Effector memory CD4-positive, alpha-beta T cell (primary cell): Measurements from ENCODE around the gene TSPAN5.
"Not testable (repeated sequence)": the region's sequence is repeated elsewhere in the genome, so short reads cannot be mapped to it uniquely, and the experiment has no call there.

Experiments used
- DNase-seq, 3 donors: peaks; one replicate each; pipeline ENCODE4 v3.0.0-alpha.2; 2020
- H3K27ac ChIP-seq: 2 replicates; pipeline ENCODE4 v1.7.0; 2013; ENCODE audit warnings: mild to moderate bottlenecking, low read length, moderate library complexity; ENCODE audit not compliant: insufficient read depth, poor library complexity, severe bottlenecking
- H3K27me3 ChIP-seq: replicated peaks from 2 replicates; pipeline ENCODE4 v1.7.0; 2013; ENCODE audit warnings: mild to moderate bottlenecking, low read length; ENCODE audit not compliant: insufficient read depth, control insufficient read depth, poor library complexity, severe bottlenecking
- H3K36me3 ChIP-seq: 2 replicates; pipeline ENCODE4 v1.7.0; 2013; ENCODE audit warnings: mild to moderate bottlenecking, low read length, moderate library complexity; ENCODE audit not compliant: control insufficient read depth, insufficient read depth
- H3K4me1 ChIP-seq: 2 replicates; pipeline ENCODE4 v1.7.0; 2013; ENCODE audit warnings: low read length, mild to moderate bottlenecking; ENCODE audit not compliant: control insufficient read depth, insufficient read depth, poor library complexity, severe bottlenecking
- H3K4me3 ChIP-seq: 2 replicates; pipeline ENCODE4 v1.7.0; 2013; ENCODE audit warnings: low read length, low read depth, mild to moderate bottlenecking; ENCODE audit not compliant: insufficient read depth, poor library complexity, severe bottlenecking
- H3K9me3 ChIP-seq: 2 replicates; pipeline ENCODE4 v1.7.0; 2013; ENCODE audit warnings: mild to moderate bottlenecking, low read length, moderate library complexity; ENCODE audit not compliant: control insufficient read depth

TSPAN5 gene

DNA sequence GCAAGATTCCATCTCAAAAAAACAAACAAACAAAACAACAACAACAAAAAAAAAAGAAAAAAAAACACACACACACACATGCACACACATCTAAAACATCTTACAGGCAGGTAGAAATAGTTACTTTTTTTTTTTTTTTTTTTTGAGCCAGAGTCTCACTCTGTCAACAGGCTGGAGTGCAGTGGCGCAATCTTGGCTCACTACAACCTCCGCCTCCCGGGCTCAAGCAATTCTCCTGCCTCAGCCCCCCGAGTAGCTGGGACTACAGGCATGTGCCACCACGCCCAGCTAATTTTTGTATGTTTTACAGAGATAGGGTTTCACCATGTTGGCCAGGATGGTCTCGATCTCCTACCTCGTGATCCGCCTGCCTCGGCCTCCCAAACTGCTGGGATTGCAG lies 201.0 kb downstream of the TSPAN5 start:
- H3K36me3 ChIP-seq, H3K4me1 ChIP-seq, H3K4me3 ChIP-seq, H3K9me3 ChIP-seq, DNase-seq, H3K27me3 ChIP-seq, H3K27ac ChIP-seq: not testable (repeated sequence)

GRCh38 chr4:98452091-98452490 lies 206.3 kb downstream of the TSPAN5 start:
- no peak for DNase-seq
- Histone ChIP-seq H3K4me3 (no peak overlapping the region), H3K27me3 (no peaks in the 10 kb centered on the region), H3K27ac (no peak overlapping the region), H3K36me3 (no peaks in the 10 kb centered on the region), H3K9me3 (no peaks in the 10 kb centered on the region), H3K4me1 (peaks cover 18% of the 10 kb centered on the region)

DNA sequence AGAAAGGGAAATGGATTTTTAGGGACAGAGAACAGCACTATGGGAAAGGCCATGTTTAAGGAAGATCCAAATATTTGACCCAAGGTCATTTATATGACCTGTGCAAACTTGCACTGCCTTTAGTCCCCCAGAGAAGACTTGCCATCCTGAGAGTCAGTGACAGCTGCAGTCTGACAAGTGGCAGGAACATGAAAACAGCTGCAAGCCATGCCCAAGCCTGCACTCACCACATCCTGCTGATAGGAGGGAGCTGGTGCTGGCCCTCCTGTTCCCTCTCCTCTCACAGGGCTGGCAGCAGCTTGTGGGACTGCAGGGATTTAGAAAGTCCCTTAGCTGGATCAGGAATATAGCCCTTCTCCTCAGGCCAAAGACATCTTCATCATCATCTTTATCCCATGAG lies 209.5 kb downstream of the TSPAN5 start:
- Histone ChIP-seq H3K4me3 (no peak overlapping the region), H3K27ac (no peak overlapping the region)
- no peak for DNase-seq

DNA sequence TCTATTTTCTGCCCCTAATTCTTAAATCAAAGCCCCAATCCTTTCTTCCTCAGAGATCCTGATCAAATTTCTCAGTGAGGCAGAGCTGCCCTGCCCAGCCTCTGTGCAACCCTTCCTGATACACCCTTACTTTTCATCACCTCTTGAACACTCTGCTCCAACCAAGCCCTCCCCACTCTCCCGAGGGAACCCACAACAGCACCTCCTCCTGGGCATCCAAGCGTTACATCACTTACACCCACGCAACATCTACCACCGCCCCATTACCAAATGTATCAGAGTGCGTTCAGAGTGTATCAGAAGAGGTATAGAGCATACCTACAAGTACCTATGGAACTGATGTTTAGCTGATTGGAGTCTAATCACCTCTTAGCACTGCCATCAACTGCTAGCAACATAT lies 210.8 kb downstream of the TSPAN5 start:
- no peak for DNase-seq
- no peak overlapping the region for H3K27ac ChIP-seq
- H3K27me3 ChIP-seq = no peaks in the 10 kb centered on the region
- no peaks in the 10 kb centered on the region for H3K9me3 ChIP-seq
- H3K4me3 ChIP-seq = no peak overlapping the region
- peaks cover 12% of the 10 kb centered on the region for H3K36me3 ChIP-seq
- peaks cover 30% of the 10 kb centered on the region for H3K4me1 ChIP-seq

More for the DNA sequence above, 209.5 kb downstream of the TSPAN5 start:
- H3K4me1 ChIP-seq = peaks cover 30% of the 10 kb centered on the region
- no peaks in the 10 kb centered on the region for H3K27me3 ChIP-seq
- no peaks in the 10 kb centered on the region for H3K36me3 ChIP-seq
- H3K9me3 ChIP-seq = no peaks in the 10 kb centered on the region

GRCh38 chr4:98446499-98447375 lies 211.7 kb downstream of the TSPAN5 start:
- no peak overlapping the region for H3K4me3 ChIP-seq
- H3K36me3 ChIP-seq = peaks cover 21% of the 10 kb centered on the region
- H3K4me1 ChIP-seq = peaks cover 30% of the 10 kb centered on the region
- H3K27ac ChIP-seq = peak overlapping the region; percentile 19
- H3K9me3 ChIP-seq = no peaks in the 10 kb centered on the region
- DNase-seq = peak; percentile 35 to 49 (median 48)
- H3K27me3 ChIP-seq = no peaks in the 10 kb centered on the region

DNA sequence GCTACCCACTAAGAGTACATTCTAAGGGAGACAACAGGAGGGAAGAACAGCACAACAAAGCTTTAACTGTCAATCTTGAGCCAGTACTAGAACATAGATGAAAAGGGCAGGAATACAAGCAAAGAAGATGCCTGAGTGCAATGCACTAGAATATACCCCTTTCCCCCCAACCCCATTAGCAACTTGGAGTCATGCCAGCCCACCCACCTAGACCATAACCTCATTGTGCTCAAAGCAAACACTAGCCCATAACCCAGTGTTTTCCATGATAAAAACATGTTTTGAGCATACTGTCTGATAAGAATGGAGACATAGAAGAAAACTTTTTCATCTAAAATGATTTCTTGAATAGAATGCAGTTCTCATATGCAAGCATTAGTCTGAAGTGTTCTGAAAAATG lies 214.0 kb downstream of the TSPAN5 start:
- Histone ChIP-seq H3K4me1 (peaks cover 30% of the 10 kb centered on the region), H3K9me3 (no peaks in the 10 kb centered on the region), H3K27ac (no peak overlapping the region), H3K36me3 (peaks cover 26% of the 10 kb centered on the region), H3K27me3 (no peaks in the 10 kb centered on the region), H3K4me3 (no peak overlapping the region)
- DNase-seq = no peak

- Histone ChIP-seq H3K36me3 (peaks cover 20% of the 10 kb centered on the region), H3K27me3 (no peaks in the 10 kb centered on the region), H3K9me3 (no peaks in the 10 kb centered on the region), H3K4me3 (no peak overlapping the region), H3K4me1 (no peaks in the 10 kb centered on the region), H3K27ac (no peak overlapping the region)
- no peak for DNase-seq
These were observed 223.6 kb downstream of the TSPAN5 start for GRCh38 chr4:98434816-98435215.

DNA sequence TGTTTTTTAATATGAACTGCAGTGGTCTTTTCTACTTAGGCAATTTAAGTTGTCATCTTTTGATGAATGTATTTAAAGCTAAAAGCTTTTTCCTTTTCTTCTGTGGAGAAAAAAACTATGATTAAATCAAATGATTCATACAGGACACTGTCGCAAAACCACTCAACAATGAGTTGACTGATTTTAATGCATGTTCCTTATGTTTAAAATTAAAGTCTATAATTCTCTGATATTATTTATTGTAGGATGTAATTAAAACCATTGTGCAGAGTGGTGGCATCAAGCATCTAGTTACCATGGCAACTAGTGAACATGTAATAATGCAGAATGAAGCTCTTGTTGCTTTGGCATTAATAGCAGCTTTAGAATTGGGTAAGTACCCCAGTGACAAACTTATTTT lies 224.7 kb downstream of the TSPAN5 start:
- peaks cover 17% of the 10 kb centered on the region for H3K36me3 ChIP-seq
- H3K9me3 ChIP-seq = no peaks in the 10 kb centered on the region
- H3K4me1 ChIP-seq = no peaks in the 10 kb centered on the region
- DNase-seq = no peak
- no peak overlapping the region for H3K4me3 ChIP-seq
- H3K27ac ChIP-seq = no peak overlapping the region
- no peaks in the 10 kb centered on the region for H3K27me3 ChIP-seq

- no peak overlapping the region for H3K4me3 ChIP-seq
- no peaks in the 10 kb centered on the region for H3K27me3 ChIP-seq
- no peaks in the 10 kb centered on the region for H3K9me3 ChIP-seq
- DNase-seq = no peak
- no peak overlapping the region for H3K27ac ChIP-seq
- peaks cover 7% of the 10 kb centered on the region for H3K36me3 ChIP-seq
- no peaks in the 10 kb centered on the region for H3K4me1 ChIP-seq
These were observed 227.6 kb downstream of the TSPAN5 start for GRCh38 chr4:98430708-98431403.

DNA sequence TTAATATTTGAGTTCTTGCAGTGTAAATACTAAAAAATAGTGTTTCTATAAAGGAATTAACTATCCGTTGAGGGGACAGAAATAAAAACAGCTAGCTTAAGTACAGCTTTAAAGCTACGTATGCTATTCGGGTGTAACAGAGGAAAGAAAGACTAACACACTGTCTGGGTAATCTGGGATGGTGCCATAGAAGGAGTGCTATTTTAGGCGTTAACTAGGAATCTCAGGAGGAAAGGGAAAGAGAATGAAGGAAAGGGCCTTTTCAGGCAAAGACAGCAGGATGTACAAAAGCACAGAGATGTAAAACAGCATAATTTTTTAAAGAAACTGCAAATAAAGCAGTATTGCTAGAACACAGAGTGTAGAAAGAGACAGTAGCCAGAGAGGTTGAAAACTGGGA lies 235.4 kb downstream of the TSPAN5 start:
- H3K36me3 ChIP-seq = peaks cover 24% of the 10 kb centered on the region
- no peaks in the 10 kb centered on the region for H3K27me3 ChIP-seq
- no peak overlapping the region for H3K27ac ChIP-seq
- H3K4me3 ChIP-seq = no peak overlapping the region
- H3K9me3 ChIP-seq = no peaks in the 10 kb centered on the region
- no peaks in the 10 kb centered on the region for H3K4me1 ChIP-seq
- DNase-seq = no peak
